Anterior cingulate cortex (tissue), 58 donors: ENCODE results near the gene ARPC2.

Experiments used
- DNase-seq, 58 donors: peaks; one replicate each; lab custom pipeline; 2025; lab: John Stamatoyannopoulos, UW

ARPC2 gene

DNA sequence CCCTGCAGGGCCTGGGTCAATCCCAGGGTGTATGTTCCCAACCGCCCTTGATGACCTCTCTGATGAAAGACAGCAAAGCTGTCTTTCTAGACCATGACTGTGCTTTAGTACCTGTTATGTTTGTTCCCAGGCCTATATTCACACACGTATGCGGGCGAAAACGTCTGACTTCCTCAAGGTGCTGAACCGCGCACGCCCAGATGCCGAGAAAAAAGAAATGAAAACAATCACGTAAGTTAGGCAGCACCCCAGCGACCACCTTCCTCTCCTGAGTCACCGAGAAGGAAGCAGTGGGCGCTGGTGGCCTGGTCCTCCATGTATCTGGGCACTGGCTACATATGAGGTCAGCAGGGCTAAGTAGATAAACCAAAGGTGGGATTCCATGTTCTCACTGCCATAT is 32.7 kb downstream of the ARPC2 start:
- no peak for DNase-seq

DNA sequence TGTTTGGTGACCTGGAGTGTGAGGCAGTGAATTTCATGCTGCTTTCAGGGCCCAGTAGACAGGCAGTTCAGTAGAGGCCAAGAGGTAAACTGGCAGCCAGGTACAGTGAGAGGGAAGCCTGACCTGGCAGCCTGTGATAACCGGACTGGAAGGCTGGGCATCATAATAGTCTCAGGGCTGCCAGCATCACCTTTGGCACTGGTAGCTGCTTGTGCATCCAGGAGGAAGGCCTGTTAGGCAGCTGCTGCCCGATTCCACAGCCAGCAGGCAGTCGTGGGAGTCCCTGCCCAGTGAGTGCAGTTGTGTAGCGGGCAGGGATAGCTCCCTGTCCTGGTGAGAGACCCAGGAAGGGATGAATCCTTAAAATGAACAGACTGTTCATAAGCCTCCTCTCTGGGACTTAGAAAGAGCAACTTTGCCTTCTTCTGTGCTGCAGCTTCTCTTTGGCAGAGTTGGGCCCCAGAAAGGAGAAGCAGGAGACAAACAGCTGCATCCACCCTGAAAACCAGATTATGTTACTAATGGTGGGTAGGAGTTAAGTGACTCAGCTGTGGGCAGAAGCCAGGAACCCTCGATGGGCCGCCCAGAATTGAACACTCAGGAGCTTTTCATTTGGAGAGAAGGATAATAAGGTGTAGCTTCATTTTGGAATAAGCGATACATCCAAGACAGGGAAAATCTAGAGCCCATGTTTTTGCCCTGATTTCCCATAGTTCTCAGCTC is 35.7 kb downstream of the ARPC2 start:
- peak in 4 of 58 donors; percentile 7 to 40 (median 26) for DNase-seq

DNA sequence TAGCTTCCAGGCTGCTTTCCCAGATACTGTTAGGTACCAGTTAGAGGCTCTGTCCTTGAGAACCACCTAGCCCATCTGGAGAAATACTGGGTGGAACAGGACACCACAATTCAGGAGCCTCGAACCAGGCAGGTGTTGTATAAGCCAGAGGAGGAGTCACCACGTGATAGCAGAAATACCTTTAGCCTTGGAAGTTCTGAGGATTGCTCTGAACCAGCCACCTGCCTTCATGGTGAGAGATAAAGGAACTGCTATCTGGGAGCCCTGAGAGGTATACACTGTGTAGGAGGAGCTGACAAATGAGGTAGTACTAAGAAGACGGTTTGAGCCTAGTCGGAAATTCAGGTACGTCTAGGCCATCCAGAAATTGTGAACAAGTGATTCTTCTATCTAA is 36.2 kb downstream of the ARPC2 start:
- no peak for DNase-seq

DNA sequence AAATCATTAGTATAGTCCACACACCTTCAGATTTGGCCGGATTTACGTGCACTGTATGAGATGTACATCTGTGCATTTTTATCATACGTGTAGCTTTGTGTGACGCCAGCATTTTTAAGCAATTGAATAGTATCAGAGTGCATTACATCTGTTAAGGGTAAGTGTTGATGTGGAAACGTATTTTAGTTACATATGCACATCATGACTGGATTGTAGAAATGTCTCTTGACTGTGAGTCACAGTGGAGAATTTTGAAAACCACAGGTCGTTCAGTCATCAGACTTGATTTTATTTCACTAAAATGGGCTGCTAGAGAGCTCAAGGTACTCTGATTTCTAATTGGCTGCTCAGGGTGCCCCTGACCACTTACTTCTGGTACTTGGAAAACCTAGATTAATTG is 38.5 kb downstream of the ARPC2 start:
- no peak for DNase-seq

DNA sequence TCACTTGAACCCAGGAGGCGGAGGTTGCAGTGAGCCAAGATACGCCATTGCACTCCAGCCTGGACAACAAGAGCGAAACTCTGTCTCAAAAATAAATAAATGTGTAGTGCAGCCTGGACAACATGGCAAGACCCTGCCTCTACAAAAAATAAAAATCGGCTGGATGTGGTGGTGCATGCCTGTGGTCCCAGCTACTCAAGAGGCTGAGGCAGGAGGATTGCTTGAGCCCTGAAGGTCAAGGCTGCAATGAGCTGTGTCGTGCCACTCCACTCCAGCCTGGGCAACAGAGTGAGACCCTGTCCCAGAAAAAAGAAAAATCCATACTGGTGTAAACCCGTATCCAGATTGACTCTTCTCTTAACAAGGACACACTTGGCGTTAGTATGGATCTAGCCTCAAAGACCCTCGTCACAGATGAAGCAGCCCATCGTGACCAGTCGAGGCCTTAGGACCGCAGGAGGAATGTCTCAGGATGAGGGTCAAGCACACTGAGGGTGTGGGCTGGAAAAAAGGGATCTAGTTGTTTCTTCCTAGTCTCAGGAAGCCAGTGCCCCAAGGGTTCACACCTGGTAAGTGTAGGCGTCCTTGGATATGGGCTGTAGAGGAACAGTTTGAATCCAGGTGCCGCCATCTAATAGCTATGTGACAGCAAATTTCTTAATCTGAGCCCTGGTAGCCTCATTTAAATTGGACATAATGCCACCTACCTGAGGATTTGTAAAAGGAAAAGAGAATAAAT is 39.8 kb downstream of the ARPC2 start:
- no peak for DNase-seq

DNA sequence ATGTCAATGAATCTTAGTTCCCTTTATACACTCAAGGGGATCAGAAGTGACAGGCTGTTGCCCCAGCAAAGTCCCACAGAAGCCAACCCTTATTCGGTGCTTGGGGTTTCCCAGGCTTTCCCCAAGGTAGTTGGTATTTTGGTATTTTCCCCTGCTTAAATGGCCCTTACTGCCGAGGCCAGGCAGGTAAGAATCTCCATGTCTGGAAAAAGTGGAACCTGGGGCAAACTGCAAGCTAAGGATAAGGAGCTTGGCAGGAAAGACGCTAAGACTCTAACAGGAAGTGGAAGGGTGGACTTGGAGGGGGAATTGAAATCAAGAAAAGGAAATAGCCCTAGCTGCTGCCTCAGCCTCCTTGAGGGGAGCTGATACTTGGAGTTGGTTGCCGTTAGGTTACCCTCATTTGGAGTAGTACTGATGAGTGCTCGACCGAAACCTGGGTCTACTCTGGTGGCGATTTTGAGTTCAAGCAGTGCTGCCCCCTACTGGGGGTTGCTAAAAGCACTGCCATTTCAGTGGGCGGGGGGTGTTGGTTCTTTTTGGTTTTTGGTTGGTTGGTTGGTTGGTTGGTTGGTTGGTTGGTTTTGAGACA is 40.5 kb downstream of the ARPC2 start:
- peak in 7 of 58 donors; percentile 11 to 29 (median 14) for DNase-seq

DNA sequence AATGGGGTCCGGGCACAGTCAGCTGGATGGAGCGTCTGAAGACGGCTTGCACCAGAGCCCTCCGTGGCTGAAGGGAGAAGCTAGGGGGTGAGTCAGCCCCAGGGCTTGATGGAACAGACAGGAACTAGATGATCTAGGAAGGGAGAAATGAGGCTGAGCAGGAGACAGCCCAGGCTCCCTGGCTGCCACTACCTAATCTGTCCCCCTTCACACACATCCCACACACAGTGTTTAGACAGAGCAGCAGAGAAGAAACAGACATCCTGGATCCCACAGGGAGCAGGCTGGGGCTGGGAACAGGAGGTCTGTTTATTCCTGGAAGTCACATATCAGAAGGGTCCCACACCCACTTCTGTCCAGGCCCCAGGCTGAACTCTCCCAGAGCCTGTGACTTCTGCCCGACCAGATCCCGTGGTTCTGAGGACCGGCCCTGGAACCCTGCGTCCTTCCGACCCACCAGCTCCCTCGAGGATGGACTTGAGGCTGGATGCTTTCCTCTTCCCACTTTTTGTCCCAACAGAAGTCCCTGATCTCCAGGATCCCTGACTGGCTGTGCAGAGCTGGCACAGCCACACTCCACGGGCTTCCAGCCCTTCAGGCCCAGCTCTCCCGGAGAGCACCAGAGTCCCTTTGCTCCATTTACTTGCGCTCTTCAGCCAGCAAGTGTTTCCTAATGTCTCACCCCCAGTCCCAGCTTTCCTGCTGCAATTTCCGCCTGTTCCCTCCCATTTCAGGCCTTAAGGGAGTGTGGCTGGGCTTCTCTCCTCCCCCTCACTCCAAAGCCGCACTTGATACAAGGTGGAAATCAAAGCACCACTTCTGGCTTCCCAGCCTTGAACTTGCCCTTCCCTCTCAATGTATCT is 42.3 kb downstream of the ARPC2 start:
- DNase-seq: peak in 13 of 58 donors; percentile 7 to 69 (median 23)

DNA sequence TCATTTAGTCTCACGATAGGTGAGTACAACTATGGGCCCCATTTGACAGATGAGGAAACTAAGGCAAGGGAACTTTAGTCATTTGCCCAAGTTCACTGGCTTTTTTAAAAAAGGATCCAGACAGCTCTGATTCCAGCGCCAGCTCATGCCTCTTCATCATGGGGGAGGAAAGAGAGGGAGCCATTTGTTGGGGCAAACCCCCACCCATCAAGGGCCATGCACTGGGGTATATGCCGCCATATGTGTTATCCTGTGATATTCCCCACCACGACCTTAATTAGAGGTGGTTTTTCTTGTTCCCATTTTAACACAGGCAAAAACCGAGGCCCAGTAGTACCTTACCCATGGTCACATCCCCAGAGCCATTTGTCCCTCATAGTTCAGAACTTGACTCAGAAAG is 43.2 kb downstream of the ARPC2 start:
- DNase-seq: no peak

DNA sequence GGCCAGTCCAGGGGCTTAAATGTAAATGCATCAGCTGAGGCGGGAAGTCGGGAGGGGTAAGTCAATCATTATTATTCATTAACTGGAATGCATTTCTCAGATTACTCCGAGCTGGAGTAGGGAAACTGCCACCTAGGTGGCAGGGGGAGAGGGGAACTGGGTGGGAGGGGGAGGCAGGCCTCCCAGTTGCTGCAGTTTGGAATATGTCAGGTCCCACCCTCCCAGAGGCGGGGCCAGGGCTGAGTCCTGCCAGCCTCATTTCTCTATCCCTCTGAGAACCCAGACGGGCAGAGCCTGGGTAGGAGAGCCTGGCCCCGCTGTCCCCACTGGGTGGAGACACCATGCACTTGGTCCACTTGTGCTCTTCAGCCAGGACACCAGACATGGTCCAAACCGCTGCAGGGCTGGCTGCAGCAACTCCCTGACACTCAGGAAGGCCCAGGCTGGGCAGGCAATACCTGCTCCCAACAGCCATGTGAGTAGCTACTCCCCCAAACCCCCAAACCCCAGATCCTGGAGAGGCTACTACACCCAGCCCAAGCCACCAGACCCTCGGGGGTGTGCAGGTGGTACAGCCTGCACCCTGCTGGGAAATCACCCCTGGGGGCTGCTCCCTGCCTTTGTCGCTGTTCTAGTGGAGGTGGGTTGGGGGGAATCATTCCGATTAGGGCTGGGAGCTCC is 43.9 kb downstream of the ARPC2 start, which contains the start of gene GPBAR1:
Gene GPBAR1, plus strand, starts transcription at position 274 of the 681 bp plus-strand sequence. CDS start 1,710 bp downstream, outside the sequence.
- DNase-seq: no peak

DNA sequence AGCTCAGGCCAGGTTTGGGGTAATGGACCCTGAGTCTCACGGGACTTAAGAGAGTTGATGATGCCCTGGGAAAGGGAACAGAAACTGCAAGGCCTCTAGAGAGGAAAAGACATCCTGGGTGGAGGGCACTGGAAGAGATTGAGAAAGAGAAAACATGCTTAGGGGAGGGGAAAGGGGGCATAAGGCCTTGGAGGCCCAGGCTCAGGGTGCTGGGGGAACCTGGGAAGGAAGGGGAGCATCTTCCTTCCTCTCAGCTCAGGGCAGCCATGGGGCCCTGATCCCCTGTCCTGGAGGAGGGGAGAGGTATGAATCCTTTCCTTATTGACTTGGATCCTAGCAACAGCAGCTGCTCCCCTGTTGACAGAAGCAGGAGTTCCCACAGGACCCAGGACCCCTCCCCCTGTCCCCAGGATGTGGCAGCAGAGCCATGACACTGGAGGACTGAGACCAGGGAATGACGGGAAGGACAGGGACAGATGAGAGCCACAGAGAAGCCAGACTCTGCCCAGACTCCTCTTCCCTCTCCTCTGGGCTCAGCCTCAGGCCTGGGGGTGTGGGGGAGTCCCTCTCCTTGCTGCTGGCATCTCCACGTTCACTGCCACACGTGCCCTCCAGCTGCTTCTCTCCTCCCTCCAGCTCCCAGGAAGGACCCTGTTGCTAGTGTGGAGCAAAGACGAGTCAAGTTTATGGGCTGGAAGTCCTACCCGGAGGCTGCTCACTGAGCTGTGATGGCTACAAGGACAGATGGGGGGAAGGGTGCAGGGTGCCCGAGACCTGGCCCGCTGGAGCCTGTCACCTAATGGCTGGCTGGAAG is 44.6 kb downstream of the ARPC2 start:
- DNase-seq: no peak

DNA sequence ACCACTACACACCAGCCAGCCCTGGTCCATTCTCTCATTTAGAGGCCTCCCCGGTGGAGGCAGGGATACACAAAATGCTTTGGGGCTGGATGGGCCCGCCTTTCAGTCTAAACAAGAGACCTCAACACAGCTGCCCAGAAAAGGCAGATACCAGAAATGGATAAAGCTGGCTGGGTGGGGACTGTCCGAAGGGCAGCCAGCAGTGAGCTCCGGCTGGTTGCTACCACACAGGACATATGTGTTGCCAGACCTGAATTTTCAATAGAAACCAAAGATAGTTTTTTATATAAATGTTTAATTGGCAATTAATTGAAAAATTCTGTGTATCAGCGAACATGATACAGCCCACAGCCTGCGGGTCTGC is 45.2 kb downstream of the ARPC2 start:
- DNase-seq: no peak

DNA sequence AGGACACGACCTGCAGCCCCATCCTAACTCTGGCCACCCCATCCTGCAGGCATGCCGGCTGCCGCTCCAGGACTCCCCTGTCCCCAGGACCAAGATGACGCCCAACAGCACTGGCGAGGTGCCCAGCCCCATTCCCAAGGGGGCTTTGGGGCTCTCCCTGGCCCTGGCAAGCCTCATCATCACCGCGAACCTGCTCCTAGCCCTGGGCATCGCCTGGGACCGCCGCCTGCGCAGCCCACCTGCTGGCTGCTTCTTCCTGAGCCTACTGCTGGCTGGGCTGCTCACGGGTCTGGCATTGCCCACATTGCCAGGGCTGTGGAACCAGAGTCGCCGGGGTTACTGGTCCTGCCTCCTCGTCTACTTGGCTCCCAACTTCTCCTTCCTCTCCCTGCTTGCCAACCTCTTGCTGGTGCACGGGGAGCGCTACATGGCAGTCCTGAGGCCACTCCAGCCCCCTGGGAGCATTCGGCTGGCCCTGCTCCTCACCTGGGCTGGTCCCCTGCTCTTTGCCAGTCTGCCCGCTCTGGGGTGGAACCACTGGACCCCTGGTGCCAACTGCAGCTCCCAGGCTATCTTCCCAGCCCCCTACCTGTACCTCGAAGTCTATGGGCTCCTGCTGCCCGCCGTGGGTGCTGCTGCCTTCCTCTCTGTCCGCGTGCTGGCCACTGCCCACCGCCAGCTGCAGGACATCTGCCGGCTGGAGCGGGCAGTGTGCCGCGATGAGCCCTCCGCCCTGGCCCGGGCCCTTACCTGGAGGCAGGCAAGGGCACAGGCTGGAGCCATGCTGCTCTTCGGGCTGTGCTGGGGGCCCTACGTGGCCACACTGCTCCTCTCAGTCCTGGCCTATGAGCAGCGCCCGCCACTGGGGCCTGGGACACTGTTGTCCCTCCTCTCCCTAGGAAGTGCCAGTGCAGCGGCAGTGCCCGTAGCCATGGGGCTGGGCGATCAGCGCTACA is 45.9 kb downstream of the ARPC2 start:
- DNase-seq: no peak

DNA sequence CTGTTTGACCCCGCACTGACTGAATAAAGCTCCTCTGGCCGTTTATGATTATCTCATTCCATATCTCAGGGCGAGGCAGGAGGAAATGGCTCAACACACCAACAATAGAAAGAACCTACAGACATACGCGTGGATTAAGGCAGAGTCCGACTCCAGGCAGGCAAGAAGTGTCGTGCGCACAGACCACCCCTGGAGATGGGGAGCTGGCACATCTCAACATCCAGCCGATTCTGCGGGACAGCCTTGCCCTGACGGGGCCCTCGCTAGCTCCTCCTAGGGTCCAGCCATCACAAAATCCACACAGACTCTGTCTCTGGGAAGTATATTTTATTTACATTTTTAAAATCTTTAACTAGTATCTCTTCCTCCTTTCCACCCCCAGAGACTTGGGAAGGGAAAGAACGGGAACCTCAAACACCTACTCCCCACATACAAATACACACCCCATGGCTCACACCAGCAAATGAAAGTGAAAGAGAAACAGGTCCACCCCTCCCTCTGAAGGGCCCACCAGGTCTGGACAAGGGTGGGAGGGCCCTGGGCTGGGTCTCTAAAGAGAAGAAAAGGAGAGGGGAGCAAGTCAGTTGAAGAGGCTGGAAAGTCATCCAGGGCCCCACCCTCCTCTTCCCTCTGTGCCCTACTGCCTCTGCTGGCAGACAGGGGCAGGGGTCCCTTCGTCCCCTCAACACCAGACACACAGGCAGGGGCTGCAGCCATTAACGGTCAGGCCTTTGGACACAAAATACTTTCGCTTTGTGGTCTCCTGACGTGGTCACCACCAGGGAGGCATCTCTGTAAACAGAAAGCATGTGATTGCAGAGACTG is 47.0 kb downstream of the ARPC2 start:
- DNase-seq: no peak

DNA sequence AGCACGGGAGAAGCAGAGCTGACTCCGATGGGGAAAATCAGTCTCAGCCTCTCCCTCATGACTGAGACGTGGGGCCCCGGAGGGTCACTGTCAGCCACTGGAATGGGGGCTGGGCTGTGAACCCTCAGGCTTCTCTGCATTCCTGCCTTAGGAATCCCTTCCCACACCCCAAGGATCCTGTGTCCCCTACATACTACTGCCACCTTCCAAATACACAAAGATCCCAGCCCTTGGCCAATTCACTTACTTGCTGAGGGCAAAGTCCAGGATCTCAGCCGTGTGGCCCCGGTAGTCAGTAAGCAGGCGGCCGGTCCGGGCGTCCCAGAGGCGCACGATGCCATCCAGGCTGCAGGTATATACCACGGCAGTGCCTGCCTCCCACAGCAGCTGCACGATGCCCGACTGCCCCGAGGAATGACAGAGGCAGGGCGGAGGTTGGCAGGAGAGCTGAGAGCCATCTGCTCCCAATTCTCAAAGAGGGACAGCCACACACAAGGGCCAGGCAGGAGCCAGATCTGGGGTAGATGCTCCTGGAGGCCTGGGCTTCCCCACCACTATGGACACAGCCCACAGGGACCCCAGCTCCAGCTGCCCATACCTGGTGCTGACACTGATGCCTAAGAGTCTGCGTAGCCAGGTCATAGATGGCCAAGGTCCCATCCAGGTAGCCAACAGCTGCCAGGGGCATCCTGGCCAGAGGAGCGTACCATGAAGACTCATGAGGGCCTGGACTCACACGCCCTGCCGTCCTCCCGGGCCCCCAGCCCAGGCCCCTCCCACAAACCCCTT is 48.0 kb downstream of the ARPC2 start:
- no peak for DNase-seq

DNA sequence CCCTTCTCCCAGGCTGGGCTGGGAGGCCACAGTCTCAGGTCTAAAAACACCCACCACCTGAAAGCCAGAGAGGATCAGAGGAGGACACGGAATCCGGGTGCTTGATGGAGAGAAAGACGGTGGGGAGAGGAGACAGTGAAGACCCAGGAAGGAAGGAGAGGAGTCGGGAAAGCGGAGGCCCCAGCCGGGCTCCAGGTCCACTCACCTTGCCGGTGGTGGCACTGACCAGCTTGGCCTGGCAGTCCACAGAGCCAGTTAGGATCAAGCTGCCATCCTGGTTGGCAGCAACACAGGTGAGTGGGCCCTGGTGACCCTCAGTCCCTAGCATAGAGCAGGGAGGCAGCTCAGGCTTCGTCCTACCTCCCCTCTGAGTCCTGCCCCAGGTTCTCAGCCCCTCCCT is 48.6 kb downstream of the ARPC2 start:
- DNase-seq: no peak

DNA sequence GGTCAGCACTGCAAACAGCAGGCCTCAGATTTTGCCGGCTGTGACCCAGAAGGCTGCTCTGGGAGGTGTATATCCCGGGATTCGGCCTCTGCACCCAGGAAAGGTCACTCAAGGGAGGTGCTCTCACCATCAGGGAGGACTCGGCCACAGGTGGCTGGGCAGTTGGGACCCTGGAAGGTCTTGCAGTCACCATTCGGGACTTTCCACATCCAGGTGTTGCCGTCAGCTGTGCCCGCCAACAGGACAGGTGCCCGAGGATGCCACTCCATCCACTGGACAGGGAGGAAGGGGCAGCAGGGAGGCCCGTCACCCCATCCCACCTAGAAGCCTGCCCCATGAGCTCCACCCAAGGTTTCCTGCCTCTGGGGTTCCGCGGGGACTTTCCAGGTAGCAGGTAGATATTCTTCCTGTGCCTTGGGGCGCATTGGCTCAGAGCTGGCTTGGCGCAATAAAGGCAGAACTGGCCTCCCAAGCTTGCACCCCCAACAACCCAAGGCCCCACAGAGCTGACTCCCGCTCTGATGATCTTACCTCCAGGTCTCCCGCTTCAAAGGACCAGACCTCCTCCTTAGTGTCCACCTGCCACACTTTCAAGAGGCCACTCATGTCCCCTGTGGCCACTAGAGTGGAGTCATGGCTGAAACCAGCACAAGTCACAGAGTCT is 49.5 kb downstream of the ARPC2 start:
- DNase-seq: no peak
